Endothelial cell (in vitro differentiated cells): ENCODE measurements around the gene MOCOS. TPM values are rescaled to one million over a fixed set of nuclear protein-coding genes. Genes with fewer than 3 reads are reported as not detected.

Experiments
- DNase-seq: peaks from one replicate; pipeline ENCODE4 v3.0.0; 2021; ENCODE audit warnings: low spot score
- H3K27ac Mint-ChIP-seq: one replicate; pipeline ENCODE4 v1.8.0; 2021; ENCODE audit warnings: mixed read lengths, inconsistent platforms; ENCODE audit not compliant: unreplicated experiment
- H3K27me3 Mint-ChIP-seq: one replicate; pipeline ENCODE4 v1.8.0; 2021; ENCODE audit warnings: mild to moderate bottlenecking, moderate library complexity, mixed read lengths, inconsistent platforms; ENCODE audit not compliant: unreplicated experiment
- H3K36me3 Mint-ChIP-seq: one replicate; pipeline ENCODE4 v1.8.0; 2021; ENCODE audit warnings: mild to moderate bottlenecking, low read depth, mixed read lengths, inconsistent platforms; ENCODE audit not compliant: unreplicated experiment
- H3K4me1 Mint-ChIP-seq: one replicate; pipeline ENCODE4 v1.8.0; 2021; ENCODE audit warnings: mild to moderate bottlenecking, mixed read lengths, inconsistent platforms; ENCODE audit not compliant: unreplicated experiment
- H3K4me3 Mint-ChIP-seq: one replicate; pipeline ENCODE4 v1.8.0; 2021; ENCODE audit warnings: mild to moderate bottlenecking, mixed read lengths, inconsistent platforms; ENCODE audit not compliant: unreplicated experiment
- H3K9me3 Mint-ChIP-seq: one replicate; pipeline ENCODE4 v1.8.0; 2021; ENCODE audit warnings: mixed read lengths, inconsistent platforms; ENCODE audit not compliant: unreplicated experiment
- total RNA-seq: library from RNA; stranded (reverse); fragmentation: NEBNext Ultra II Directional; extraction: Animal tissue kit (Norgen Biotek cat#: 25700); gene quantifications from one replicate; pipeline ENCODE4 v1.2.1, GENCODE V29; 2021; ENCODE audit not compliant: unreplicated experiment
- TF ChIP-seq, protein P1 (sequence below): fragments of 200-600 bp; sonication (generic); IDR thresholded peaks from one replicate; pipeline ENCODE4 v1.5.0; 2021; ENCODE audit warnings: antibody characterized with exemption; ENCODE audit not compliant: unreplicated experiment

The MOCOS gene
- total RNA-seq, 1 donor from 2014 or later, result 0.56 TPM

DNA sequence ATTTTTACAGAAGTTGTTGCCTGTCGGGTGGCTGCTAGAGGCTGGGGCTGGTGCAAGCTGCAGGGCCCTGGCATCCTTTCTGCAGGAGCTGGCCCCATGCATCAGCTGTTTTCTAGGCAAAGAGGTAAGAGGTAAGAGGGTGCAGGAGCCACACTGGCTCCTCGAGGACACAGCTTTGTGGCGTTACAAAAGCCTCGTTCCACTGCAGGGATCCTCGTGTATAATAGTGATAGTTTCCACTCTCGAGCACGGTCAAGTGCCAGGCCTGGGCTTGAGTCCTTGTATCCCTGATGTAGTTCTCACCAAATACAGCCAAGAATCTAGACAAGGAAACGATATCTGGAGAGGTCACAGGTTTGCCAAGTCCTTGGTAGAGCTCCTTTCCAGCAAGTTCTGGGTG is 77.0 kb downstream of the MOCOS start:
- TF ChIP-seq, protein P1, sequence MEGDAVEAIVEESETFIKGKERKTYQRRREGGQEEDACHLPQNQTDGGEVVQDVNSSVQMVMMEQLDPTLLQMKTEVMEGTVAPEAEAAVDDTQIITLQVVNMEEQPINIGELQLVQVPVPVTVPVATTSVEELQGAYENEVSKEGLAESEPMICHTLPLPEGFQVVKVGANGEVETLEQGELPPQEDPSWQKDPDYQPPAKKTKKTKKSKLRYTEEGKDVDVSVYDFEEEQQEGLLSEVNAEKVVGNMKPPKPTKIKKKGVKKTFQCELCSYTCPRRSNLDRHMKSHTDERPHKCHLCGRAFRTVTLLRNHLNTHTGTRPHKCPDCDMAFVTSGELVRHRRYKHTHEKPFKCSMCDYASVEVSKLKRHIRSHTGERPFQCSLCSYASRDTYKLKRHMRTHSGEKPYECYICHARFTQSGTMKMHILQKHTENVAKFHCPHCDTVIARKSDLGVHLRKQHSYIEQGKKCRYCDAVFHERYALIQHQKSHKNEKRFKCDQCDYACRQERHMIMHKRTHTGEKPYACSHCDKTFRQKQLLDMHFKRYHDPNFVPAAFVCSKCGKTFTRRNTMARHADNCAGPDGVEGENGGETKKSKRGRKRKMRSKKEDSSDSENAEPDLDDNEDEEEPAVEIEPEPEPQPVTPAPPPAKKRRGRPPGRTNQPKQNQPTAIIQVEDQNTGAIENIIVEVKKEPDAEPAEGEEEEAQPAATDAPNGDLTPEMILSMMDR, result no peak
- Mint-ChIP-seq H3K4me1 (peaks cover 5% of the 10 kb centered on the region), H3K27me3 (peaks cover 6% of the 10 kb centered on the region), H3K9me3 (no peaks in the 10 kb centered on the region), H3K27ac (no peak overlapping the region), H3K36me3 (no peaks in the 10 kb centered on the region), H3K4me3 (no peak overlapping the region)
- DNase-seq, result no peak

DNA sequence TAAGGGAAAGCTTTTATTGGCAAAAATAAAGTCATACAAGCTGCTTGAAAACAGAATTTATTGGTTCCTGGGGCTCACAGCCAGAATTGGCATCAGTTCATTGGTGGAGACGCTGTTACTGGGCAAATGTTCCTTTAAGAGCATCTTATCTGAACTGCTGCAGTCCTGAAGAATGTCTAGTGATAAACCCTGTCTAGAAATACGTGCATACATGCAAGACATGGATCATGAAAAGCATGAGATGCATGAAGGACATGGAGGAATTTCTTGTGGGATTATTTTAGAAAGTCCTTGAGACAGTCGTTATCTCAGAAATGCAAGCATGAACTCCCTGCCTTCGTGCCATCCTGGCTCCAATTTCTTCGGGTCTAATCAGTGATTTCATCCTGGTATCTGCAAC is 77.7 kb downstream of the MOCOS start:
- Mint-ChIP-seq H3K4me3 (no peak overlapping the region), H3K27ac (no peak overlapping the region), H3K4me1 (peaks cover 5% of the 10 kb centered on the region), H3K36me3 (no peaks in the 10 kb centered on the region), H3K27me3 (peaks cover 3% of the 10 kb centered on the region), H3K9me3 (no peaks in the 10 kb centered on the region)
- no peak for DNase-seq
- TF ChIP-seq, protein P1, result no peak

DNA sequence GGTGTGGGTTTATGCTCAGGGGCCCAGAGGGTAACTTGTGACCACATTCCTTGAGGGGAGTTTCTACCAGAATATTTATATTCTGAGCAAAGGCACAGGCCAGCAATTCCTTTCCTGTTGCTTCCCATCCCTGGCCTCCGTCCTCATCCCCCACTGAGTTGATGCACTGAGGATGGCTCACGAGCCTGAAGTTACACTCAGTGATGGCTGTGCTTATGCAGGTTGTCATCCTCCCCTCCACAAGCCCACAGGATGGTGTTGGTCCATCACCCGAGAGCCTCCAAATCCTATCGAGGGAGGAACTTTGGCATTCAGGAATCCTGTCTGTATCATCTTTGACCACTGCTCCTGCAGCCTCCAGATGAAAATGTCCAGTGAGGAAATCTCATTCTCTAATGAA is 81.9 kb downstream of the MOCOS start:
- H3K27me3 Mint-ChIP-seq, result no peaks in the 10 kb centered on the region
- TF ChIP-seq, protein P1, result no peak
- no peak overlapping the region for H3K27ac Mint-ChIP-seq
- no peak overlapping the region for H3K4me3 Mint-ChIP-seq
- no peak for DNase-seq
- H3K36me3 Mint-ChIP-seq, result no peaks in the 10 kb centered on the region
- no peaks in the 10 kb centered on the region for H3K9me3 Mint-ChIP-seq
- H3K4me1 Mint-ChIP-seq, result peaks cover 5% of the 10 kb centered on the region

DNA sequence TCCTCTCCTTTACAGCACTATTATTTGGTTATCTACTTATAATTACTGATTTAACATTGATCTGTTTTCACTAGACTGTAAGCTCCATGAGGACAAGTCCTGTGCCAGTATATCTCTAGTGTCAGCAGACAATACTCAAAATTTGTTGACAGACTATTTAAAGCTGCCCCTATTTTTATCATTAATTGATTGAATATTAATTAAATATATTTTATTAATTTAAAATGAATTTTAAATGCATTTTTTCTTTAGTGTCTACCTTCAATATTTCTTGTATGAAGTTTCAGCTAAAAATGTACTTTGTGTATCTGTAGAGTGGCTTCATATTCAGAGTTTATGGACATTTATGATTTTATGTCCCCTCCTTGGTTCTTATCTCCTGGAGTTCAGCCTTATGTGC is 83.9 kb downstream of the MOCOS start:
- Mint-ChIP-seq H3K9me3 (no peaks in the 10 kb centered on the region), H3K27me3 (no peaks in the 10 kb centered on the region), H3K27ac (no peak overlapping the region), H3K4me1 (peaks cover 5% of the 10 kb centered on the region), H3K36me3 (no peaks in the 10 kb centered on the region), H3K4me3 (no peak overlapping the region)
- TF ChIP-seq, protein P1, result no peak
- DNase-seq, result no peak

DNA sequence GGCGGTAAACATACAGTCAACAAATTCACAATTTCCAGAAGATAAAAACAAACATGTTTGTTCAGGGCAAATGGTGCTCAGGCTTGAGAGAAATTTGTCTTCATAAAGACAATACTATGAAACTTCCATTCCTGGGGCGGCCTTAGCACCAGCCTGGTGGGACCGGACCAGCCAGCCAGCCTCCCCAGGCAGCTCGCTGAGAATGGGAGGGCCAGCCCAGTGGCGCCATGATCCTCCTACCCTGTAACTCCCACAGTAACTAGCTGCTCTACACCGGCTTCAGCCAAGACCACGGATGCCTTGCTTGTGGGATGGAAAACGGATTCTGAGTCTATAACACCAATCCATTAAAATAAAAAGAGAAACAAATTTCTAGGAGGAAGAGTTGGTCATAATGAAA is 86.0 kb downstream of the MOCOS start:
- Mint-ChIP-seq H3K27me3 (no peaks in the 10 kb centered on the region), H3K4me1 (no peaks in the 10 kb centered on the region), H3K36me3 (no peaks in the 10 kb centered on the region), H3K27ac (no peak overlapping the region), H3K9me3 (no peaks in the 10 kb centered on the region), H3K4me3 (no peak overlapping the region)
- no peak for DNase-seq
- TF ChIP-seq, protein P1, result no peak
